Stimulated activated CD8-positive, alpha-beta memory T cell treated with anti-CD3 and anti-CD28 coated beads, Interleukin-4, amount 100 ng/mL, for 48 hours (primary cell): ENCODE results near the gene RCVRN.

Source experiments
- DNase-seq: peaks from one replicate; pipeline ENCODE4 v3.0.0-alpha.2; 2020

The RCVRN gene

DNA sequence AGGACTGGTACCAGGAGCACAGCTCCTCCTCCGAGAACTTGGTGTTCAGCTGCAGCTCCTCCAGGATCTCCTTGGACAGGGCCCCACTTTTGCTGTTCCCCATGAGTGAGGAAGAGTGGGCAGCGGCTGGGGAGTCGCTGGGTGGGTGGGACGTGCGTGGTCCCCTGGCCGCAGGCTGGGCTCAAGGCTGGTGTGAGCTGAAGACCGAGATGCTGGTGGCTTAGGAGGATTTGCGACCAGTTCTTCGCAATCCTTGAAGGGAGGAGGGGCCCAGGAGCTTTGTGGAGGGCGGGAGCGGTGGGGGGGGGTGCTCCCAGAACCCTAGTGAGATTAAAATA lies at the start of gene RCVRN:
RCVRN (minus strand) TSS at position 194 of the 338 bp plus-strand sequence; CDS start at position 103, 91 bp downstream.
- no peak for DNase-seq

DNA sequence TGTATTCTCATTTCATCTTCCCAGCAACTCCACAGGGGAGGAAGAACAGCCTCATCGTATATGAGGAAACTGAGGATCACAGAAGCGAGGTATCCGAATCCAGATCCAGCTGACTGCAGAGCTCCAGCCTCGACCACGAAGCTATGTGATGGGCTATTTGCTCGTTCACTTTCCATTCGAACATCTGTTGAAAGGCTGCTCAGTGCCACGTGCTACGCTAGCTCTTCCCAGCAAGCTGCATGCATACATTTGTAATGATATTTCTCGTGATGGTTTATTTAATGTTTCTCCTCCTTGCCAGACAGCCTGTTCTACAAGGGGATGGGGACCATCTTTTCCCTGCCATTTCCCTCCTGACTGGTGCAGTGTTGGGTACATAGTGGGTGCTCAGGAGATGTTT lies 48.4 kb upstream of the RCVRN start:
- DNase-seq: no peak

DNA sequence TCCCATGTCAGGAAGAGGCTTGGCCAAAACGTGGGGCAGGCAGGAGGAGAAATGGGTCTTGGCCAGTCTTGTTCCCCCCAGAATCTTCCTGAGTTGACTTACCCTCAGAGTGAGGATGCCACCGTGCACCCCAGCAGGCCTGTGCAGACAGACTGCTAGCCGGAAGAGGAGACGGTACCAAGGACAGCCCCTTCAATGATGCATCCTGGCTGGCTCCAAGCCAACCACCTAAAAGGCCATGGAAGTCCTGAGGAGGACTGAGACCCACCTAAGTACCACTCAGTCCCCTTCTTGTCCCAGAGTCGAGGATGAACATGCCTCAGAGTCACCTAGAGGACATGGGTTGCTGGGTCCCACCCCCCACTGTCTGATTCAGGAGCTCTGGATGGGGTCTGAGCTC lies 46.7 kb upstream of the RCVRN start:
- no peak for DNase-seq

DNA sequence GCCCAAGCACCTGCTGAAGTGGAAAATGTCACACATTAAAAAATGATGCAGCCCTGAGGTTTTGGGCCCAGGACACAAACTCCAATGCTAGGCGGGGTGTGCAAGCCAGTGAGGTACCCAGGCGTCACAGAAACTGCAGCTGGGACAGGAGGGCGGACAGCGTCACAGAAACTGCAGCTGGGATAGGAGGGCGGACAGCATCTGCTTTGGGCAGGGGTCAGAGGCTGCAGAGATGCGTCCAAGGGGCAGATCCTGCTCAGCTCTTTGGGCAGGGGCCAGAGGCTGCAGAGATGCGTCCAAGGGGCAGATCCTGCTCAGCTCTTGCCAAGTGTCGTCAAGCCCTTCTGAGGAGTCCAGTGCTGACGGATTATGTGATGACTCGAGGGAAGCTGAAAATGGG lies 43.9 kb upstream of the RCVRN start:
- DNase-seq: no peak

DNA sequence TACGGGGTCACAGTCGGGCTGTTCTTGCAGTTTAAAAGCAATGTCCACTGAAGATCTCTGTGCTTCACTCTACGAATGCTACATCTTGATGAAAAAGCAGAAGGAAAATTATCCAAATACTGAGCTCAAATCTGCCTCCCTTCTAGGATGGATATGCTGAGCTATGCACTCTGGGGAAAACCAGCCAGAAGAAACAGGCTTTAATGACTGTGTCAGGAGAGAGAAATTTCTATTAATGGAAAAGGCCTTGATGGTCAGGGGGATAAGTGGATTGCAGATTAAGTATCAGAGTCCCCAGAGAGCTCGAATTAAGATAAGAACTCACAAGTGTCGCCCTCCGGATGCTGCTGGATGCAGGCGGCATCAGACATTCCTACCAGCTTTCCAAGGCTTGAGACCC lies 39.6 kb upstream of the RCVRN start:
- no peak for DNase-seq

DNA sequence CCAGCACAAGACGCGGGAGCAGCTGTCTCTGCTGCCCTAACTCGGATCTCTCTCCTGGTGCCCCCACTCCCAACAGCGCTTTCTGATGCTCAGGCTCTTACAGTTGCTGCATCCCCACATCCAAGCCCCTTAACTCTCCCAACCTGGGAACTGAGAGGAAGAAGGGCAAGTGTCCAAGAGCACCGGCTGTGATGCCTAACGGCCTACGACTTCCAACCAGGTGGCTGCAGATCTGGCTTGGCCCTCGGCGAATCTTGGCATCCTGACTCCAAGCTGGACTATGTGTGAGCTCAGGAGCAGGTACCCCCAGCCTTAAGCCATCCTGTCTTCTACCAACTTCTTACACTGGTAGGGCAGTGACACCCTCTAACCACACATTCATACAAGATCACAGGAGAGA lies 38.3 kb upstream of the RCVRN start:
- DNase-seq: no peak

DNA sequence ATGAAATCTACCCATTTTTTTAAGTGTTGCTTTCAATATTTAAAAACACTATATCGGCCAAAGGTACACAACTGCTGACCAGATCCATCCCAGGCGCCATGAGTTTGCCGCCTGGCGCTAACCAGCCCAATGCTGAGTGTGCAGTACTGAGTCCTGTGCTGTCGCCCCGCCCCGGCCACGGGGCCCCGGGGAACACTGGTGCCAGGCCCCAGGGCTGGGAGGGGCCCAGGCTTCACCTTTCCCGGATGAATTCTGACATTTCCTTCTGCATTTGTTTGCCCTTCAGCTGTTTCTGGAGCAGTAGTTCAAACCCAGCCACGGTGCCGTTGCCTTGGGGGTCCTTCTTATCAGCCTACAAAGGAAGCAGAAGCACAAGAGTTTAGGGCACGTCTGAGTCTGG lies 37.8 kb upstream of the RCVRN start:
- DNase-seq: no peak

DNA sequence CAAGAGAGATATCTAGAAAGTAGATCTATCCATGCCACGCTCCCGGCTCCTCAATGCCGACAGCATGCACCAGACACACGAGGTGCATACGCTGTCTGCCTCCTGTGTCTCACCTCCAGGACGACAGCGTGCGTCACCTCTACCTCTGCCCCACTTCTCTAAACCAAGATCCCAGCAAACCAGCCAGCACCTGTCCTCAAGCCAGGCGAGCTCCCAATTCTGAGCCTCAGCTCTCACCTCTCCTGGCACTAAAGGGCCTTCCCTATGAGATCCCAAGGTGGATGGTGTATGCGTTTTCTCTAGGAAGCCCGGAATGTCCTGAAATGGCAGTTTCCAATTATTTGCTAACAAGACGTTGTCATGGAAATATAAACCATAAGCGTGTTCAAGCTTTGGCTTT lies 36.2 kb upstream of the RCVRN start:
- no peak for DNase-seq

DNA sequence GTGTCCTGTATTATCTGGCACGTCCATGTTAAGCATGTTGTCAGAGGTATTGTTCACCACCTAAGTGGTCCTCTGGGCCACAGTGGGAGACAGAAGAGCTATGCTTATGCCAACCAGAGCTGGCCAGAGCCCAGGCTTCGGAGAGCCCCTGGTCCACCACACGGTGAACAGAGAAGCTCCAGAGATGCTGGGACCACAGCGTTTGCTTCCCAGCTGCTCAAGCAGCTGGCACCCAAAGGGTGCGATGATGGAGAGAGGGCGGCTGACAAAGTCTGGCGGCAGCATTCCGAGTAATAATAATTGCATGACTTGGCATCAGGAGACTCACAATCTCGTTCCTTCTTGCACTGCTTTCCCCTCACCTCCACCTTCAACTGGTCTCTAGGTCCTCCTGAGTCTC lies 35.8 kb upstream of the RCVRN start:
- no peak for DNase-seq

DNA sequence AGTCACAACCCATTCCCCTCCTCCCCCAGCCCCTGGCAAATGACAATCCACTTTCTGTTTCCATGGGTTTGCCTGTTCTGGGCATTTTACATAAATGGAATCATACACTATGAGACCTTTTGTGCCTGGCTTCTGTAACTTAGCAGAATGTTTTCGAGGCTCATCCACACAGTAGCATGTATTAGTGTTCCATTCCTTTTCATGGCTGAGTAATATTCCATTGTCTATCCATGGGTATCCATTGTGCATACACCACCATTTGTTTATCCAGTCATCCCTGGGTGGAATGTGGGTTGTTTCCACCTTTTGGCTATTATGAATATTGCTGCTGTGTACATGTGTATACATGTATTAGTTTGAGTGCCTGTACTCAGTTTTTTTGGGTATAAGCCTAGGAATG lies 33.7 kb upstream of the RCVRN start:
- no peak for DNase-seq

DNA sequence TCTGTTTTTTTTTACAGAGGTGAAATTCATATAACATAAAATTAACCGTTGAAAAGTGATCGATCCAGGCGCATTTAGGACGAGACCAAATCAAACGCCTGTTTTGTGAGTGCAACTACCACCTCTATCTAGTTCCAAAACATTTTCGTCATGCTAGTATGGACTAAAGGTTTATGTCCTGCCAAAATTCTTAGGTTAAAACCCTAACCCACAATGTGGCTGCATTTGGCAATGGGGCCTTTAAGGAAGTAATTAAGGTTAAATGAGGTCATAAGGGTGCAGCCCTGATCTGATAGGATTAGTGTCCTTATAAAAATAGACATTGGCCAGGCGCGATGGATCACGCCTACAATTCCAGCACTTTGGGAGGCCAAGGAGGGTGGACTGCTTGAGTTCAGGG lies 32.8 kb upstream of the RCVRN start:
- no peak for DNase-seq

DNA sequence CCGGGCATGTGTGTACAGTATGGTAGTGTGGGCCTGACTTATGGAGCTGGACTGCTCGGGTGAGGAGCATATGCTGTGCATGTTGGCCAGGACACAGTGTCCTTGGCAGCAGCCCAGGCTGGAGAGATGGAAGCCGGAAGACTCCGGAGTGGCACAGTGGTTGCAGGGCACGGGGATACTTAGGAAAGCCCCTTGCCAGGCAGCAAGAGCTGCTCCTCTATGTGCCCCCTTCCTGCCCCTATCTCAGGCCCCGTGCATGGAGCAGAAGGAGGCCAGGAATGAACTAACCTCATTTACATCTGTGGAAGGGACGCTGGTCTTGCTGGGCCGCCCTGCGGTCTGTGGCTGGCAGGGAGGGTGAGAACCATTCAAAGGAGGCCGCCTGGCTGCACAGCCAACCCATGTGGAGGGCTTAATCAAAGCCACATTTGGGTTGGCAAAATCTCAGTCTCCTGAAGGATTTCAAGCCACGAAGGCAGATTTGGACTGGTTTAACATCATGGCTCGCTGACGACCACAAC lies 32.2 kb upstream of the RCVRN start:
- DNase-seq: no peak

DNA sequence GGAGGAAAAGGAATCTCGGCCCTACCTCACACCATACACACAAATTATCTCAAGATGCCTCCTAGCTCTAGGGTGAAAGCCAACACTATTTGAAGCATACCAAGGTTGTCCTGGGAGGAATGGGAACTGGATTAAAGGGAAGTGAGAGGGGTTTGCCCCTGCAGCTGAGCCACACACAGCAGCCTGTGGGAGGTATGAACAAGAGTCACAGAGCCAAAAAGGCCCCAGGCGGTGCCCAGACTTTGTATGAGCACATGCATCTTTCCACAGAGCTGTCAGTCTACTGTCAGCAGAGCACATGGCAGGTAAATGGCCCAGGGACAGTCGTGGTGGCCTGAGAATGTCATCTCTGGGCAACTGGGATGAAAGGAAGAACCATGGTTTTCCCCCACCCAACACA lies 31.0 kb upstream of the RCVRN start:
- DNase-seq: no peak

DNA sequence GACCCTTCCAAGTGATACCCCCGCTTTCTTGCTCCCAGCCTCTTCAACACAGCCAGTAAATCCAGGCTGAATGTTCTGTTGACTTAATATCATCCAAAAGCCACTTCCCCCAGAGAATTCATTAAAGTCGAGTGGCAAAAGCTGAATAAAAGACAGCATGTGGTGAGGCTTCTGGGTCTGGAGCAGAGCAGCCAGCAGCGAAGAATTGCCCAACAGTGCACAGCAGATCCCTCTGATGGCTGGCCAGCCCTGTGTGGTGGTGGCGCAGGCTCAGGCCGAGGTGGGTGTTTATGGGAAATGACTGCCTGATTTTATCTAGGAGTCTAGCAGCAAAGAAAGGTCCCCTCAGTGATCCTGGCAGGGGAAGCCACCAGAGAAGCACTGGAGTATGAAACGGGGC lies 30.3 kb upstream of the RCVRN start:
- no peak for DNase-seq

DNA sequence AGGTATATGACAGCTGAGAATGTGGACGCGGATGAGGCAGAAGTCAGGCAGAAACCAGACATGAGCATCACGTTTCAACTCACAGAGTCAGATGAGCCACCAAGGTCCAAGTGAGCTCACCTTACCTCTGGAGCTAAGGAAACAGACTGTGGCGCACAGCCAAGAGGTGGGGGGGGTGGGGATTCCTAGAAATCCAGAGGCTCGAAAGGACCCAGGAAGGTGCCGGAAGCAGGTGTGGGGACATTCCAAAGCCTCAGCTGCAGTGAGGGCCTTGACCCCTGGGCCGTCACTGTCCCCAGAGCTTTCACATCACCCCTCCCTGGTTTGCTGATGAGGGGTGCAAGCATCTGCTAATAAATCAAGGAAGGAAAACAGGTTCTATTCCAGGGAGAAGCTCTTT lies 29.3 kb upstream of the RCVRN start:
- DNase-seq: no peak

DNA sequence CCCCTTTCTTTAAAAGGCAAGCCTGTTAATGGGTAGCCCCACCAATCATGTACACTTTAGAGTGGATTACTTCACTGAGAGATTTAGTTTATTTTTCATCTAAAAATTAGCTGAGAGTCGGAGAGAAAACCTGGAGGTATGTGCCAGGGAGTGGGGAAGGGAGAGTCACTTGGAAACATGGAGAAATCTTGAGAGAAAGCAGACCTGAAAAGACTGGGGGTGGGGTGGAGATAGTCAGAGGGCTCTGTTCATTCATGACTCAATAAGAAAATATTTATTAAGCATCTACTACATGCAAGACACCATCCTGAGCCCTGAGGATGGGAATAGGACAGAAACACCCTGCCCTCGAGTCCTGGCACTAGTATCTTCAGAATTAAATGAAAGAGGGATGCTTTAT lies 27.4 kb upstream of the RCVRN start:
- no peak for DNase-seq

DNA sequence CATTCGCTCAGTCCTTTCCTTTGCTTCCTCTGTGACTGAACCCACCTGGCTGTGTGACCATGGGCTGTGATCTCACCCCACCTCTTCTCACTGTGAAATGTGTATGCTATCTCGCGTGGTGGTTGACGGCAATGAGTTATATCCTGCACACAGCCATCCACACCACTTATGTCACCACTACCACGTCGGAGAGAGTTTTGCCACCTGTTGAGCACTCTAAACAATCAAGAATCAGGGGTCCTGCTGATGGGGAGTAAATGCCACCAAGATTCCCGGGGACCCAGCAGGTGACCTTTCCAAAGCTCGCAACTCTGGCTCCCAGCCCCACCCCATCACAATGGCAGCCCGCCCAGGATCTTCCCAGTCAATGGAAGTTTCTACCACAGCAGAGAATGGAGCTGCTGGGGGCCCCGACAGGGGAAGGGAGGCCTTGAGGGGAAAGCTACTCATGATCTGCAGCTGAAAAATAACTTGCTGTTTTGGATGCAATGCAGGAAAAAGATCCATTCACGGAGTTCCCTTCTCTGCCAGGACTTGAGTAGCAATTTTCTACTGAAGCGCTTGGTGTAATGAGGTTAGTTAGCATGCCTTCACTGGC lies 26.2 kb upstream of the RCVRN start:
- no peak for DNase-seq

DNA sequence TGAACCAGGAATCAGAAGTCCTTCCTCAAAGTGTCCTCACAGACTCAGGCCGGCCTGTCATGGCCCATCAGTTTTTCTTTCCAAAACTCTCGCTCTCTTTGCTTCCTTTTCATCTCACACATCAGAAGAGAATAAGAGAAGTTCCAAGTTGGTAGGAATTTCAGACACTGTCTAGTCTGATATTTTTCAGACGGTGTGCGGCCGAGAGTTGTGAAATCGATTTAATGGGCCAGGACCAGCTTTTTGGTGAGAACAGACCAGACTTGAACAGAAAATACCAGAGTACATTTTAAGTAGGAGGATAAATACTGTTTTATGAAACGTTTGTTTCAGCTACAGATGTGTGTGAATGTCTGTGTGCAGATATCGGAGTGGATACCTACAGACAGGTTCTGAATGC lies 24.8 kb upstream of the RCVRN start:
- DNase-seq: no peak

DNA sequence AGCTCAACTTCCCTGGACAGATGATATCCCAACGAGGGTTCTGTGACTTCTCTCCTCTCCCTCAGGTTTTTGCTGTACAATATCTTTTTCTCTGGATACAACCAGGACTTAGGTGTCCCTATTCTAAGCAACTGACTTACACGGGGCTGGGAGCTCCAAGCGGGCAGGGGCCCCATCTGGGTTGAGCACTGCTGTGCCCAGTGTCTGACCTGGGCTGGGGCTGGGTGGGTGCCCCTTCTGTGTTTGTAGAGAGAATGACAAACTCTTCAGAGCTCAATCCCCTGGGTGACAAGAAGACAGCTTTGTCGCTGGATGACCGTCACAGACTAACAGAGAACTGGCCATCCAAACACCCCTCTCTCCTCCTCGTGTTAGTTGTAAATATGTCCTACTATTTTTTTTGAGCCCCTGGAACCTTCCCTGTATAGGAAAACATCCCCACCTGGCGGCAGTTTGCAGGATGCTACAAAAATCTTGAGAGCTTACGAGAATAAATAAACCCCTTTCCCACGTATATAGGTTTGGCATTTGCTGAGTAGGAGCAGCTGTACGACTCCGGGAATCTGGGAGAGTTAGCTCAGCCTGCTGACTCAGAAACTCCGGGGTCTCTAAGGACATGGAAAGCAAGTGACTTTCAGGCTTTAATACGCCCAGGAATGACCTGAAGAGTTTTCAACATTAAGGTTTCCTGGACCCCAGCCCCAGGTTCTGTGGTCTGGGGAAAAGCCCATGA lies 23.7 kb upstream of the RCVRN start:
- DNase-seq: no peak

DNA sequence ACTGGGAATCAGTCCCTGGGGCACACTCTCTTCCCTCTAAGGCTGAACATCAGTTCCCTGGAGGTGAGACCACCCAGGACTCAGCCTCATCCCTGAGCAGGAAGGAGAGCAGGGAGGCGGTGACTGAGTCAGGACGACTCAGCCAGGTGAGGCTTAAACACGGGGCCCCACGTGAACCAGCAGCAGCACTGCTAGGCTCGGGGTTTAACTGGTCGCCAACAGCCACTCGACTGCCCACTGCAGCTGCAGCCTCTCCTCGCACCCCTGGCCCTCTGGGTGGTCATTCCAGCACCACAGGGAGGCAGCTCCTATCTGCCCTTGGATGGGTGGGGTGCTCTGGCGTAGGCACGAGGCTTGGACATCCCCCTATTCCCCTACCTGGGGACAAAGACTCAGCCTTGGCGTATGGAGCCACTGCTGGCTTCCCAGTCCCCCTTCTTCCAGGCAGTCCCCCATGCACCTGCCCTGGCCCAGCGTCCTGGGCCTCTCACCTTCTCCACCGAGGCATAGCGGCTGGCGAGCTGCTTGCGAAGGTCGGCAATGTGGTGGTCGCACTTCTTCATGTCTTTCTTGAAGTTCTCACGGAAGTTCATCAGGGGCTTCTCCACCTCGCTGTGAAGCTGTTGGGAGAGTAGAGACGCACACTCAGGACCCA lies 21.2 kb upstream of the RCVRN start:
- DNase-seq: no peak

DNA sequence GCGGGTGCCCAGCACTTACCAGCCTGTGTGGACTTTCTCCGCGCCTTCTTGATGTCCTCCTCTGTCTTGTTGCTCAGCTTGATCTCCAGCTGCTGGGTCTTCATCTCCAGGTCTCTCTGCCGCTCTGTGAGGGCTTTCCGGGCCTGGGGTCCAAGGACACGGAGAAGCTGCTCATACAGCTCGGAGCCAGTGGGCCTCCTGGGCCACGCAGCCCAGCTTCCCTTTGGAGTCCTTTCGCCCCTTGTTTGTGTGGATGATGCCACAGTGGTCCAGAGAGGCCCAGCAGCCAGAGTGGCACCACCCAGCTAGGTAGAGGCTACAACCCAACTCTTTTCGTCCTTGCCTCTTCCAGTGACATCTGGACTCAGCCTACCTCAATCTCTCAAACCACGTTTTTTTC lies 20.4 kb upstream of the RCVRN start:
- DNase-seq: no peak

DNA sequence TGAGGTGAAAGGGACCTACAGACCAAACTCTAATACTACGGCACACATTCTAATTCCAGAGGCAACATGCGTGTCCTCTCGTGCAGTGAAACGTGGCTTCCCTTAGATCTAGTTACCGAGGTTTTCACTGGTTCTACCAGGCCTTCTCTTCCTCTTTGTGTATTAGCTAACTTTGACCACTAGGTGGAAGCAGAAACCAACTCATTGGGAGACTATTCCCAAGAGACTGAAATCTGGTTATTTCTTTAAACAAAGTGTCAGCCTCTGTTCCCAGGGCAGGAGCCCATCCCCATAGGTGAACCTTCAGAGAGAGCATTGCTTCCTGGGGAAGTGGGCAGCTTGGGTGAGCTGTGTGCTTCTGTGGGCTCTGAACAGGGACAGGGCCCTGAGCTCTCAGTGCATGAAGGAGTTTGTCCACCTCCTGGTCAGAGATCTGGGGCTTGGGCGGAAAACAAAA lies 19.7 kb upstream of the RCVRN start:
- no peak for DNase-seq

DNA sequence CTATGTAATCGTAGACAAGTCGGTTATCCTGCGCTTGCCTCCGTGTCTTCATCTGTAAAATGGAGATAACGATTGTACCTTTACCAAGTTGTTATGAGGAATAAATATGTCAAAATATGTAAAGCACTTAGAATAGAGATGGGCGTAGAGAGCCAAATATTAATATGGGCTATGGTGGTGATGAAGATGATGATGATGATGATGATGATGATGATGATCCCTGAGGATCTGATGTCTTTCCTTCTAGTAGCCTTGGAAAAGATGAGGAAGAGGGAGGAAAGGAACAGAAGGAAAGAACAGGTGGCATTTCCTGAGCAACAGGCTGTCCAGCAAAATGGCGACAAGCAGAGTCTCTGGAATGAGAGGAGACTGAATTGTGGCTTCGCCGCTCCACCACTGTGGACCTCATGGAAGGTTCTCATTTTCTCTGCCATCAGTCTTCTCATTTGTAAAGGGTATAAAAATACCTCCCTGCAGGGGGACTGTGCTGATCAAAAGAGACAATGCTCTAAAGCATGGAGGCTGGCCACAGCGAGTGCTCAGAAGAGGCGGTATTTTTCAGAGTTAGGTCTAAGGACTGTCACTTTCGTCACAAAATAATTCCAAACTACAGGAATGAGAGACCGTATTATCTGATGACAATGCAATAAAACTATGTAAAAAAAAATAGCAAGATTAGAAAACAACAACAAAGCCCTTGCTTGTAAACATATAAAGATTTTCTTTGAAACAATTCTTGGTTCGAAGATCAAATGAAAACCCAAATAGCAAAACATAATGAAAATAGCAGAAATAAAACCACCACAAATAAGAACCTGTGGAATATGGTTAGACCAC lies 17.2 kb upstream of the RCVRN start:
- no peak for DNase-seq
